MCF 10A (cell line): ENCODE results near the gene FARS2. TPM values are rescaled to one million over a fixed set of nuclear protein-coding genes. Genes with fewer than 3 reads are reported as not detected.
A peak's percentile ranks its signal among the peaks of the same experiment; 100 is the strongest.

Source experiments
- BruUV-seq: library from RNA; stranded (reverse); fragments of 400-500 nt; replicated peaks from 2 replicates; lab custom pipeline; 2021; lab: Mats Ljungman, UMichigan
- CTCF ChIA-PET: fragments of 300-600 bp; sonication (Branson Sonifier 250); formaldehyde crosslinking; extraction: SDS; loops from one replicate; lab custom pipeline; 2021; ENCODE audit warnings: antibody characterized with exemption, inconsistent platforms; lab: Yijun Ruan, JAX
- POLR2A ChIA-PET: fragments of 300-600, 350-650 bp; sonication (Branson Sonifier 250); formaldehyde crosslinking; extraction: SDS; loops from one replicate; lab custom pipeline; 2020; ENCODE audit warnings: antibody characterized with exemption, inconsistent platforms; lab: Yijun Ruan, JAX
- DNase-seq: peaks from one replicate; pipeline ENCODE4 v3.0.0-alpha.2; 2018; ENCODE audit not compliant: unreplicated experiment
- H3K27ac Mint-ChIP-seq: one replicate; pipeline ENCODE4 v1.8.0; 2022; ENCODE audit warnings: mild to moderate bottlenecking, low read depth, mixed read lengths; ENCODE audit not compliant: unreplicated experiment
- H3K27me3 Mint-ChIP-seq: one replicate; pipeline ENCODE4 v1.8.0; 2022; ENCODE audit warnings: mixed read lengths; ENCODE audit not compliant: insufficient read depth, unreplicated experiment
- H3K36me3 Mint-ChIP-seq: one replicate; pipeline ENCODE4 v1.8.0; 2022; ENCODE audit warnings: mild to moderate bottlenecking, moderate library complexity, mixed read lengths; ENCODE audit not compliant: insufficient read depth, unreplicated experiment
- H3K4me1 Mint-ChIP-seq: one replicate; pipeline ENCODE4 v1.8.0; 2022; ENCODE audit warnings: mixed read lengths; ENCODE audit not compliant: insufficient read depth, unreplicated experiment
- H3K4me3 Mint-ChIP-seq: one replicate; pipeline ENCODE4 v1.8.0; 2022; ENCODE audit warnings: mild to moderate bottlenecking, moderate library complexity, mixed read lengths; ENCODE audit not compliant: unreplicated experiment
- H3K9me3 Mint-ChIP-seq: one replicate; pipeline ENCODE4 v1.8.0; 2022; ENCODE audit warnings: mixed read lengths; ENCODE audit not compliant: unreplicated experiment
- CTCF ChIP-seq: fragments of 200-600 bp; IDR thresholded peaks from one replicate; pipeline ENCODE4 v1.8.0; 2022; ENCODE audit warnings: antibody characterized with exemption, mild to moderate bottlenecking; ENCODE audit not compliant: unreplicated experiment
- intact Hi-C: fragments of 100-400 bp; cut with micrococcal nuclease; formaldehyde crosslinking; loops from 2 replicates; pipeline ENCODE4 v1.14.1; 2022
- total RNA-seq: library from RNA; stranded (reverse); gene quantifications from 2 replicates; pipeline ENCODE4 v1.2.3, GENCODE V29; 2022

Gene FARS2
- total RNA-seq, 1 experiment from 2014 or later = 18.2 TPM

- intact Hi-C loops = no loop called here
- no peak for DNase-seq
- H3K4me3 Mint-ChIP-seq = no peak overlapping the region
- H3K27ac Mint-ChIP-seq = no peak overlapping the region
- no peaks in the 10 kb centered on the region for H3K4me1 Mint-ChIP-seq
- ChIA-PET CTCF (interaction anchor here (1.0 kb wide), 1 partner anchor 14 kb away, joined by 3 read pairs; no protein-coding TSS in a partner anchor), POLR2A (interaction anchor here (0.6 kb wide), 1 partner anchor 113 kb away, joined by 4 read pairs; no protein-coding TSS in a partner anchor)
- H3K9me3 Mint-ChIP-seq = peaks cover 9% of the 10 kb centered on the region
- no TSS peak for BruUV-seq
- no peaks in the 10 kb centered on the region for H3K36me3 Mint-ChIP-seq
- no peak for TF ChIP-seq CTCF
- no peaks in the 10 kb centered on the region for H3K27me3 Mint-ChIP-seq
These were observed 401.9 kb downstream of the FARS2 start for GRCh38 chr6:5663259-5663658.

GRCh38 chr6:5663739-5664138 lies 402.4 kb downstream of the FARS2 start:
- no TSS peak for BruUV-seq
- Mint-ChIP-seq H3K36me3 (no peaks in the 10 kb centered on the region), H3K9me3 (peaks cover 9% of the 10 kb centered on the region), H3K4me3 (no peak overlapping the region), H3K27me3 (no peaks in the 10 kb centered on the region), H3K27ac (no peak overlapping the region), H3K4me1 (no peaks in the 10 kb centered on the region)
- POLR2A ChIA-PET = interaction anchor here (0.6 kb wide), 1 partner anchor 113 kb away, joined by 4 read pairs; no protein-coding TSS in a partner anchor
- CTCF ChIA-PET = no interaction called here
- DNase-seq = no peak
- TF ChIP-seq CTCF = no peak
- intact Hi-C loops = no loop called here

- Mint-ChIP-seq H3K27me3 (no peaks in the 10 kb centered on the region), H3K4me1 (no peaks in the 10 kb centered on the region), H3K4me3 (no peak overlapping the region), H3K27ac (no peak overlapping the region), H3K9me3 (peaks cover 9% of the 10 kb centered on the region), H3K36me3 (no peaks in the 10 kb centered on the region)
- POLR2A ChIA-PET = interaction anchor here (0.6 to 0.7 kb wide), 2 partner anchors 19 to 114 kb away, joined by 3 to 4 read pairs; no protein-coding TSS in a partner anchor
- BruUV-seq = no TSS peak
- CTCF ChIA-PET = no interaction called here
- intact Hi-C loops = no loop called here
- DNase-seq = no peak
- no peak for TF ChIP-seq CTCF
These were observed 402.8 kb downstream of the FARS2 start for GRCh38 chr6:5664149-5664548.

GRCh38 chr6:5665173-5665572 lies 403.9 kb downstream of the FARS2 start:
- Mint-ChIP-seq H3K9me3 (peaks cover 9% of the 10 kb centered on the region), H3K4me1 (peaks cover 2% of the 10 kb centered on the region), H3K4me3 (no peak overlapping the region), H3K27me3 (no peaks in the 10 kb centered on the region), H3K27ac (peak overlapping the region; percentile 69), H3K36me3 (no peaks in the 10 kb centered on the region)
- intact Hi-C loops = no loop called here
- DNase-seq = no peak
- BruUV-seq = no TSS peak
- CTCF ChIA-PET = interaction anchor here (0.6 kb wide), 1 partner anchor 829 kb away, joined by 3 read pairs; no protein-coding TSS in a partner anchor
- TF ChIP-seq CTCF = no peak
- POLR2A ChIA-PET = interaction anchor here (0.6 kb wide), 1 partner anchor 252 kb away, joined by 3 read pairs; no protein-coding TSS in a partner anchor
